OCI-LY1 (cell line): ENCODE measurements around the gene ZMIZ1.

Source experiments
- CTCF ChIP-seq: fragments of 200-600 bp; sonication (generic), shearing (Covaris generic); IDR thresholded peaks from 2 replicates; pipeline ENCODE4 v1.5.1; 2017; ENCODE audit warnings: mild to moderate bottlenecking, antibody characterized with exemption, low read length, moderate library complexity, mixed read lengths
- EZH2 ChIP-seq: fragments of 200-600 bp; sonication (generic), shearing (Covaris generic); IDR thresholded peaks from 2 replicates; pipeline ENCODE4 v1.8.0; 2017; ENCODE audit warnings: borderline replicate concordance, mixed run types, mild to moderate bottlenecking, antibody characterized with exemption, low read length, moderate library complexity, mixed read lengths

GRCh38 chr10:79316671-79317431 lies 248.1 kb downstream of the ZMIZ1 start:
- TF ChIP-seq CTCF (no peak), EZH2 (no peak)
